ENCODE results near the gene BUD13.

- TF ChIP-seq CTCF (IDR thresholded peaks at IDR 0.05), result no peak
- TF ChIP-seq POLR2AphosphoS2 (conservative IDR thresholded peaks at IDR 0.05; ENCODE audit: low read length), result no peak
- TF ChIP-seq RAD21 (conservative IDR thresholded peaks at IDR 0.05 in 1 of 2, IDR thresholded peaks at IDR 0.05 in 1 of 2), result no peak
Measured at GRCh38 chr11:116813781-116814471, 41.1 kb upstream of the BUD13 start.
